Upper lobe of left lung (tissue), 4 donors: ENCODE measurements around the gene LRRC61.

Source experiments
- CTCF ChIP-seq, 6 experiments: fragments of 450-650 bp in 4 of 6; fragments of 200-600 bp in 2 of 6; sonication (generic) in 2 of 6; IDR thresholded peaks; one replicate each; pipeline ENCODE4 v1.5.1; 2016 to 2019; ENCODE audit warnings: antibody characterized with exemption in 6 of 6
- EP300 ChIP-seq, 4 donors: sonication (generic); formaldehyde crosslinking; IDR thresholded peaks; one replicate each; pipeline ENCODE4 v1.5.1; 2017; ENCODE audit warnings: antibody characterized with exemption in 4 of 4, control low read depth in 2 of 4

- TF ChIP-seq EP300 (IDR thresholded peaks at IDR 0.05) = no peak
- TF ChIP-seq CTCF (IDR thresholded peaks at IDR 0.05) = no peak
These were observed 34.7 kb downstream of the LRRC61 start for GRCh38 chr7:150357771-150358427.
